Mesothelial cell of epicardium (in vitro differentiated cells): ENCODE measurements around the gene DPP6. TPM values are rescaled to one million over a fixed set of nuclear protein-coding genes. Genes with fewer than 3 reads are reported as not detected.

Experiments
- DNase-seq, 2 experiments: peaks; one replicate each; pipeline ENCODE4 v3.0.0; 2021; ENCODE audit warnings: low spot score in 2 of 2; ENCODE audit not compliant: unreplicated experiment in 2 of 2
- H3K27ac Mint-ChIP-seq: 2 replicates; pipeline ENCODE4 v1.8.0; 2021; ENCODE audit warnings: mixed read lengths
- H3K27me3 Mint-ChIP-seq: 2 replicates; pipeline ENCODE4 v1.8.0; 2021; ENCODE audit warnings: low read depth, mixed read lengths
- H3K36me3 Mint-ChIP-seq: 2 replicates; pipeline ENCODE4 v1.8.0; 2021; ENCODE audit warnings: mixed read lengths
- H3K4me1 Mint-ChIP-seq: 2 replicates; pipeline ENCODE4 v1.8.0; 2021; ENCODE audit warnings: mixed read lengths
- H3K4me3 Mint-ChIP-seq: 2 replicates; pipeline ENCODE4 v1.8.0; 2021; ENCODE audit warnings: mild to moderate bottlenecking, moderate library complexity, mixed read lengths
- H3K9me3 Mint-ChIP-seq: 2 replicates; pipeline ENCODE4 v1.8.0; 2021; ENCODE audit warnings: mixed read lengths
- total RNA-seq: library from RNA; stranded (reverse); gene quantifications from 3 replicates; pipeline ENCODE4 v1.2.1, GENCODE V29; 2021
- TF ChIP-seq, protein P1 (sequence below): fragments of 200-600 bp; sonication (generic); IDR thresholded peaks from one replicate; pipeline ENCODE4 v1.5.0; 2021; ENCODE audit warnings: antibody characterized with exemption; ENCODE audit not compliant: unreplicated experiment

Gene DPP6
- total RNA-seq, 1 donor from 2014 or later = 0.09 TPM

DNA sequence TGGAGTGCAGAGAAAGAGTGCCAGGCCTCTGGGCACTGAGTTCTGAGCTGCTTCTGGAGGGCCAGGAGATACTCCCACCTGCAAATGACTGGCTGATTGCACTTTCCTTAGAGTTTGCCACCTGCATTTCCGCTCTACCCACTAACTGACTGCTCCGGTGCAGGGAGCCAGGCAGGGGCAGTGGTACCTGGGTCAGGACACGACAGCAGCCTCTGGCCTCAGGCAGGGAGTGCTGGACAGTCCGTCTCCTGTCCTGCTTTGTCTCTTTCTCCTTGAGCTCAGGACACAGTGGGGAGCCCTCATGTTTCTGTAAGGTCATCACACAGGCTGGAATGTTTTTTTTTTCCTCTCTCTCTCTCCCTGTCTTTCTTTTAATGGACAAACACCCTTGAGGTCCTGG, 252.0 kb downstream of the DPP6 start:
- H3K9me3 Mint-ChIP-seq = no peaks in the 10 kb centered on the region
- no peak overlapping the region for H3K27ac Mint-ChIP-seq
- no peaks in the 10 kb centered on the region for H3K36me3 Mint-ChIP-seq
- TF ChIP-seq, protein P1, sequence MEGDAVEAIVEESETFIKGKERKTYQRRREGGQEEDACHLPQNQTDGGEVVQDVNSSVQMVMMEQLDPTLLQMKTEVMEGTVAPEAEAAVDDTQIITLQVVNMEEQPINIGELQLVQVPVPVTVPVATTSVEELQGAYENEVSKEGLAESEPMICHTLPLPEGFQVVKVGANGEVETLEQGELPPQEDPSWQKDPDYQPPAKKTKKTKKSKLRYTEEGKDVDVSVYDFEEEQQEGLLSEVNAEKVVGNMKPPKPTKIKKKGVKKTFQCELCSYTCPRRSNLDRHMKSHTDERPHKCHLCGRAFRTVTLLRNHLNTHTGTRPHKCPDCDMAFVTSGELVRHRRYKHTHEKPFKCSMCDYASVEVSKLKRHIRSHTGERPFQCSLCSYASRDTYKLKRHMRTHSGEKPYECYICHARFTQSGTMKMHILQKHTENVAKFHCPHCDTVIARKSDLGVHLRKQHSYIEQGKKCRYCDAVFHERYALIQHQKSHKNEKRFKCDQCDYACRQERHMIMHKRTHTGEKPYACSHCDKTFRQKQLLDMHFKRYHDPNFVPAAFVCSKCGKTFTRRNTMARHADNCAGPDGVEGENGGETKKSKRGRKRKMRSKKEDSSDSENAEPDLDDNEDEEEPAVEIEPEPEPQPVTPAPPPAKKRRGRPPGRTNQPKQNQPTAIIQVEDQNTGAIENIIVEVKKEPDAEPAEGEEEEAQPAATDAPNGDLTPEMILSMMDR = no peak
- no peak for DNase-seq
- H3K4me1 Mint-ChIP-seq = no peaks in the 10 kb centered on the region
- peaks cover 71% of the 10 kb centered on the region for H3K27me3 Mint-ChIP-seq
- no peak overlapping the region for H3K4me3 Mint-ChIP-seq

DNA sequence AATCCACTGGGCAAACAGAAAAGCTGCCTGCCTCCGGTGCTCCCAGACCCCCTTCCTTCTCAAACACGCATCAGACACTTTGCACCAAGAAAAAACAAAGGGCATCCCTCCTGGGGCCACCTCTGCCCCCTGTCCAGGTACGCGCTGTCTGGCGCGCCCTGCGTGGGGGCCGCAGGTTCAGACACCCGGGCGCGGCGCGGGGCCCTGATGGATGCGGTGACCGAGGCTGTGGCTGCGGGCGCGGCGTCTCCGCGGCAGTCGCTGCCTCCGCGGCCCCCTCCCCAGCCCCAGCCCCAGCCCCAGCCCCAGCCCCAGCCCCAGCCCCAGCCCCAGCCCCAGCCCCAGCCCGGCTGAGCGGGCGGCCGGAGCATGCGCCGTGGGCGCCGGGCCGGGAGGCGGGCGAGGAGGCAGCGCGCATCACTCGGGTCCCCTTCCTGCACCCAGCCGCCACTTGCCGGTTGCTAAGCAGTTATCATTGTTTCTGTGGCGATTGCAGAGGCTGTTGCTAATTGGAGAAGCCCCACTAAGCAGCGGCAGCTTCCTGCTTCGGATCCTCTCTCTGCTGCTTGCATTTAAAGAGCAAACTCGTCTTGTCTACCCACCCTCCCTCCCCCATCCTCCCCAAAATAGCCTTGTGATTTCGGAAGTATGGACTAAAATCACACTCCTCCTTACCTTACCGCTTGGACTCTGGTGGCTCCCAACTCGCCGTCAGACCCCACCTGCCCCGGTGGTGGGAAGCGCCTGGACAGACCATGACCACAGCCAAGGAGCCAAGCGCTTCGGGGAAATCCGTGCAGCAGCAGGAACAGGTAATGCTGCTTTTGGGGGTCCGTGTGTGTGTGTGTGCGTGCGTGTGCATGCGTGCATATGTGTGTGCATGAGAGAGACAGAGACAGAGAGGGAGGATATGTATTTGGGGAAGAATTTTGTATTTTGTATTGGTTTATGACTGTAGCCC, 252.8 kb downstream of the DPP6 start:
- H3K4me3 Mint-ChIP-seq = no peak overlapping the region
- H3K4me1 Mint-ChIP-seq = no peaks in the 10 kb centered on the region
- peaks cover 79% of the 10 kb centered on the region for H3K27me3 Mint-ChIP-seq
- H3K27ac Mint-ChIP-seq = no peak overlapping the region
- TF ChIP-seq, protein P1 = no peak
- no peaks in the 10 kb centered on the region for H3K9me3 Mint-ChIP-seq
- H3K36me3 Mint-ChIP-seq = no peaks in the 10 kb centered on the region
- DNase-seq = no peak

DNA sequence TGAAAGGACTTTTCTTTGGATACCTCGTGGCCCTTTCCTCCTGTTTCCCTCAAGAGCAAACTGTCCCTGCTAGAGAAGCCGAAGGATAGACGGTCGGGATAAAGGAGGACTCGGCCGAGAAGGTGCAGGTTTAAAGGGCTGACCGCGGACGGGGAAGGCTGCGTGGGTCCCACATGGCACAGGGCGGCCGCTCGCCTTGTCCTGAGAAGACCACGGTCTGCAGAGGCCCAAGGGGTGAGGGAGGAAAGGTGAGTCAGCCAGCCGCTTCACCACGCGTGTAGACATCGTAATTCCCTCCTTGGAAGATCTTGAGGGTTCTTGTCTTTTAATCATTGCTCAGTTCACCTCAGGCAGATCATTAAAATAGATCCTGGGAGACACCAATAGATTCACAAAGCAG, 253.8 kb downstream of the DPP6 start:
- H3K36me3 Mint-ChIP-seq = no peaks in the 10 kb centered on the region
- H3K27me3 Mint-ChIP-seq = peaks cover 80% of the 10 kb centered on the region
- H3K4me3 Mint-ChIP-seq = no peak overlapping the region

DNA sequence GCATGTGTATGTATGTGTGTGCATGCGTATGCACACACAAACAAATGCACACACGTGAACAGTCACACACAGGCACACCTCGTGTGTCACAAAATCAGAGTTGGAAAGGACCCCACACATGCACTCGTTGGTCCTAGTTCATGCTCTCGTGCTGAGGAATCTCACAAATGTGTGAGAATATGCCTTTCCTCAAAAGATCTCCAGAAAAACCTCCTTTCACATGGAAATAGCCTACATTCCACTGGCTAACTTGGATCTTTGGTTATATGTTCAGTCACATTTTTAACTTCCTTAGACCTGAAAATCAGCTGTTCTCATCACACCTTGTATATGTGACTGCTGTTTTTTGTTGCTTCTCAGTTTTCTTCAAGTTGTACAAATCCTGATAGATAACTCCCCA, 256.7 kb downstream of the DPP6 start:
- Mint-ChIP-seq H3K4me1 (no peaks in the 10 kb centered on the region), H3K4me3 (no peak overlapping the region), H3K27ac (no peak overlapping the region), H3K27me3 (peaks cover 59% of the 10 kb centered on the region), H3K9me3 (no peaks in the 10 kb centered on the region), H3K36me3 (no peaks in the 10 kb centered on the region)
- TF ChIP-seq, protein P1 = no peak
- DNase-seq = no peak

More for the DNA sequence above, 253.8 kb downstream of the DPP6 start:
- Mint-ChIP-seq H3K9me3 (no peaks in the 10 kb centered on the region), H3K27ac (no peak overlapping the region), H3K4me1 (no peaks in the 10 kb centered on the region)
- TF ChIP-seq, protein P1 = no peak
- no peak for DNase-seq

DNA sequence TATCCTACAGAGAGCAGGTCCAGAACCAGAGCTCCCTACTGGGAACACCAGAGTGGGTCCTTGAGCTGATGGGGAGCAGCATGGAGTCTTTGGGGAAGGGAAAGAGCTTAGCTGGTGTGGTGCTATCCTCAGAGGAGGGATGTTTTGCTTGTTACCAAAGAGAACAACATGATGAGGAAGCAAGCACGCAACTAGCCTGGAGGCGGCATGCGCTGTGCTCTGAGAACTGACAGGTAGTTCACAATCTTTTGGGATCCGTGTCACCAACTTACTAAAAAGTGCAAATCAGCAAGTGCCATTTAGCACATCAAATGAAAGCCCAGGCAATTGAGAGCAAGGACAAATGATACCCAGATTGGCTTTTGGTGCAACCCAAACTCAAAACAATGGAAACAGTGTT, 257.9 kb downstream of the DPP6 start:
- peaks cover 50% of the 10 kb centered on the region for H3K27me3 Mint-ChIP-seq
- TF ChIP-seq, protein P1 = no peak
- DNase-seq = no peak

More for the DNA sequence above, 257.9 kb downstream of the DPP6 start:
- H3K36me3 Mint-ChIP-seq = no peaks in the 10 kb centered on the region
- H3K27ac Mint-ChIP-seq = no peak overlapping the region
- H3K4me3 Mint-ChIP-seq = no peak overlapping the region
- H3K4me1 Mint-ChIP-seq = no peaks in the 10 kb centered on the region
- H3K9me3 Mint-ChIP-seq = no peaks in the 10 kb centered on the region
